Mesenchymal stem cell (in vitro differentiated cells and primary cell): ENCODE data around the gene ACOT8.
"Not testable (repeated sequence)": the region's sequence is repeated elsewhere in the genome, so short reads cannot be mapped to it uniquely, and the experiment has no call there.

ENCODE experiments used
- DNase-seq: peaks from one replicate; pipeline ENCODE4 v3.0.0-alpha.2; 2013
- H2AFZ ChIP-seq: one replicate; pipeline ENCODE4 v1.6.1; 2013; ENCODE audit warnings: low read depth, mild to moderate bottlenecking, control low read depth, inconsistent platforms, low read length, moderate library complexity
- H2AK5ac ChIP-seq: 2 replicates; pipeline ENCODE4 v1.6.1; 2013; ENCODE audit warnings: low read length, moderate library complexity, mild to moderate bottlenecking, inconsistent platforms; ENCODE audit not compliant: severe bottlenecking
- H2BK120ac ChIP-seq: one replicate; pipeline ENCODE4 v1.6.1; 2013; ENCODE audit warnings: low read depth, mild to moderate bottlenecking, inconsistent platforms, low read length, moderate library complexity
- H2BK12ac ChIP-seq, 2 experiments: one replicate each; pipeline ENCODE4 v1.6.1; 2013; ENCODE audit warnings: inconsistent platforms in 2 of 2, low read length in 2 of 2, mild to moderate bottlenecking in 2 of 2, moderate library complexity in 2 of 2, control low read depth in 1 of 2
- H2BK15ac ChIP-seq: one replicate; pipeline ENCODE4 v1.6.1; 2013; ENCODE audit warnings: mild to moderate bottlenecking, low read depth, inconsistent platforms; ENCODE audit not compliant: poor library complexity, severe bottlenecking
- H2BK5ac ChIP-seq: 2 replicates; pipeline ENCODE4 v1.6.1; 2013; ENCODE audit warnings: low read depth, mild to moderate bottlenecking, low read length, control low read depth, inconsistent platforms; ENCODE audit not compliant: poor library complexity, severe bottlenecking
- H3K14ac ChIP-seq, 2 experiments: one replicate each; pipeline ENCODE4 v1.6.1; 2013; ENCODE audit warnings: inconsistent platforms in 2 of 2, low read length in 2 of 2, control low read depth in 1 of 2, mild to moderate bottlenecking in 1 of 2, moderate library complexity in 1 of 2
- H3K18ac ChIP-seq, 2 experiments: one replicate each; pipeline ENCODE4 v1.6.1; 2013; ENCODE audit warnings: inconsistent platforms in 2 of 2, low read length in 2 of 2, control low read depth in 1 of 2, low read depth in 1 of 2, mild to moderate bottlenecking in 1 of 2
- H3K23ac ChIP-seq, 2 experiments: one replicate each; pipeline ENCODE4 v1.6.1; 2013; ENCODE audit warnings: inconsistent platforms in 2 of 2, low read length in 2 of 2, mild to moderate bottlenecking in 2 of 2, moderate library complexity in 2 of 2, control low read depth in 1 of 2
- H3K27ac ChIP-seq: 2 replicates; pipeline ENCODE4 v1.5.1; 2013; ENCODE audit warnings: mild to moderate bottlenecking, moderate library complexity, low read length, control low read depth, inconsistent platforms; ENCODE audit not compliant: poor library complexity, severe bottlenecking
- H3K27me3 ChIP-seq, 2 experiments: 2 replicates each; pipeline versions ENCODE4 v1.6.1 to v1.7.0; 2013; ENCODE audit warnings: low read length in 2 of 2, mild to moderate bottlenecking in 2 of 2, moderate library complexity in 2 of 2, control low read depth in 1 of 2, inconsistent platforms in 1 of 2; ENCODE audit not compliant: control insufficient read depth in 1 of 2, insufficient read depth in 1 of 2
- H3K36me3 ChIP-seq, 2 experiments: 2 replicates each; pipeline versions ENCODE4 v1.6.1 to v1.7.0; 2013; ENCODE audit warnings: low read length in 2 of 2, control low read depth in 1 of 2, inconsistent platforms in 1 of 2, low read depth in 1 of 2, mild to moderate bottlenecking in 1 of 2; ENCODE audit not compliant: insufficient read depth in 2 of 2, control insufficient read depth in 1 of 2
- H3K4ac ChIP-seq, 2 experiments: one replicate each; pipeline ENCODE4 v1.6.1; 2013; ENCODE audit warnings: inconsistent platforms in 2 of 2, low read length in 2 of 2, mild to moderate bottlenecking in 2 of 2, moderate library complexity in 2 of 2, control low read depth in 1 of 2, low read depth in 1 of 2
- H3K4me1 ChIP-seq: 2 replicates; pipeline ENCODE4 v1.6.1; 2013; ENCODE audit warnings: low read depth, low read length, control low read depth; ENCODE audit not compliant: control insufficient read depth, insufficient read depth
- H3K4me2 ChIP-seq: 2 replicates; pipeline ENCODE4 v1.6.1; 2013; ENCODE audit warnings: low read length, mild to moderate bottlenecking, inconsistent platforms; ENCODE audit not compliant: poor library complexity, severe bottlenecking
- H3K4me3 ChIP-seq, 2 experiments: 2 replicates each; pipeline versions ENCODE4 v1.5.1 to v1.7.0; 2013; ENCODE audit warnings: low read length in 2 of 2, mild to moderate bottlenecking in 2 of 2, control low read depth in 1 of 2, low read depth in 1 of 2; ENCODE audit not compliant: insufficient read depth in 1 of 2
- H3K79me1 ChIP-seq: replicated peaks from 2 replicates; pipeline ENCODE4 v1.6.1; 2013; ENCODE audit warnings: mild to moderate bottlenecking, control low read depth, low read length, inconsistent platforms; ENCODE audit not compliant: poor library complexity, severe bottlenecking
- H3K9ac ChIP-seq: 2 replicates; pipeline ENCODE4 v1.7.0; 2013; ENCODE audit warnings: mild to moderate bottlenecking, low read length, moderate library complexity
- H3K9me3 ChIP-seq: 2 replicates; pipeline ENCODE4 v1.7.0; 2013; ENCODE audit warnings: mild to moderate bottlenecking, low read length; ENCODE audit not compliant: control insufficient read depth
- H4K8ac ChIP-seq: one replicate; pipeline ENCODE4 v1.6.1; 2013; ENCODE audit warnings: inconsistent platforms, mild to moderate bottlenecking, low read length, moderate library complexity
- H4K91ac ChIP-seq: one replicate; pipeline ENCODE4 v1.6.1; 2013; ENCODE audit warnings: mild to moderate bottlenecking, low read length, inconsistent platforms
- WGBS: methylation state at CpG from one replicate; pipeline ENCODE4 v1.1.7; 2013; ENCODE audit warnings: mixed read lengths; 5-methylcytosine and 5-hydroxymethylcytosine counted together

The ACOT8 gene

GRCh38 chr20:45801851-45802250, 55.3 kb downstream of the ACOT8 start:
- no peak overlapping the region for H2AFZ ChIP-seq
- 95% methylated on average over 7 of the region's 7 CpGs for whole genome bisulfite sequencing
- no peaks in the 10 kb centered on the region for H3K9me3 ChIP-seq
- H3K27ac ChIP-seq, result no peak overlapping the region
- DNase-seq, result no peak
- peaks cover 12% of the 10 kb centered on the region for H3K79me1 ChIP-seq
- H4K91ac ChIP-seq, result no peak overlapping the region
- no peak overlapping the region for H2AK5ac ChIP-seq
- H3K18ac ChIP-seq, result no peak overlapping the region
- no peak overlapping the region for H3K4me3 ChIP-seq
- no peak overlapping the region for H3K14ac ChIP-seq
- peaks cover 42 to 69% of the 10 kb centered on the region in 2 experiments for H3K36me3 ChIP-seq
- H3K27me3 ChIP-seq, result no peaks in the 10 kb centered on the region
- no peak overlapping the region for H3K23ac ChIP-seq
- no peak overlapping the region for H2BK15ac ChIP-seq
- no peaks in the 10 kb centered on the region for H3K4me1 ChIP-seq
- H4K8ac ChIP-seq, result no peak overlapping the region
- no peak overlapping the region for H3K4me2 ChIP-seq
- no peak overlapping the region for H3K4ac ChIP-seq
- no peak overlapping the region for H2BK5ac ChIP-seq
- no peak overlapping the region for H2BK12ac ChIP-seq
- H2BK120ac ChIP-seq, result no peak overlapping the region
- H3K9ac ChIP-seq, result no peak overlapping the region

- no peak overlapping the region for H2BK12ac ChIP-seq
- peak overlapping the region; percentile 26 for H3K9ac ChIP-seq
- no peak overlapping the region for H2BK15ac ChIP-seq
- H3K27me3 ChIP-seq, result no peaks in the 10 kb centered on the region
- H3K79me1 ChIP-seq, result peaks cover 16% of the 10 kb centered on the region
- no peak overlapping the region for H3K4ac ChIP-seq
- H2AK5ac ChIP-seq, result no peak overlapping the region
- H2AFZ ChIP-seq, result no peak overlapping the region
- no peak overlapping the region for H3K4me3 ChIP-seq
- no peak overlapping the region for H2BK120ac ChIP-seq
- H3K36me3 ChIP-seq, result peaks cover 37 to 68% of the 10 kb centered on the region in 2 experiments
- 37% methylated on average over 4 of the region's 4 CpGs for WGBS
- no peaks in the 10 kb centered on the region for H3K4me1 ChIP-seq
- no peak overlapping the region for H4K91ac ChIP-seq
- no peak overlapping the region for H3K14ac ChIP-seq
- H3K23ac ChIP-seq, result no peak overlapping the region
- no peak overlapping the region for H3K4me2 ChIP-seq
- peak; percentile 69 for DNase-seq
- no peak overlapping the region for H2BK5ac ChIP-seq
- no peak overlapping the region for H3K18ac ChIP-seq
- no peak overlapping the region for H4K8ac ChIP-seq
- H3K27ac ChIP-seq, result no peak overlapping the region
- H3K9me3 ChIP-seq, result no peaks in the 10 kb centered on the region
Measured at GRCh38 chr20:45798935-45799642, 58.1 kb downstream of the ACOT8 start.

GRCh38 chr20:45797955-45798354, 59.2 kb downstream of the ACOT8 start:
- H2BK5ac ChIP-seq, DNase-seq, H3K4me3 ChIP-seq, H2BK15ac ChIP-seq, H3K4ac ChIP-seq, H2BK120ac ChIP-seq, H3K4me2 ChIP-seq, H3K27ac ChIP-seq, H3K23ac ChIP-seq, H2BK12ac ChIP-seq, H2AFZ ChIP-seq, H4K8ac ChIP-seq, H2AK5ac ChIP-seq, H3K27me3 ChIP-seq, H3K14ac ChIP-seq, H3K9me3 ChIP-seq, H3K4me1 ChIP-seq, H3K9ac ChIP-seq, H4K91ac ChIP-seq, H3K18ac ChIP-seq: not testable (repeated sequence)
- peaks cover 19% of the 10 kb centered on the region for H3K79me1 ChIP-seq
- WGBS, result 100% methylated on average over 2 of the region's 3 CpGs
- H3K36me3 ChIP-seq, result peaks cover 37 to 62% of the 10 kb centered on the region in 2 experiments

- H3K4ac ChIP-seq, result not testable (repeated sequence)
- no CpG with 5 or more reads among the region's 1 CpG for WGBS
Measured at GRCh38 chr20:45797510-45797909, 59.7 kb downstream of the ACOT8 start.

More at GRCh38 chr20:45797510-45797909, 59.7 kb downstream of the ACOT8 start:
- H3K14ac ChIP-seq, H3K27me3 ChIP-seq, H4K91ac ChIP-seq, H2AFZ ChIP-seq, H4K8ac ChIP-seq, H3K23ac ChIP-seq, H2BK5ac ChIP-seq, H2BK12ac ChIP-seq, H2BK120ac ChIP-seq, H3K4me3 ChIP-seq, H3K9me3 ChIP-seq, H3K18ac ChIP-seq, DNase-seq, H3K27ac ChIP-seq, H3K4me2 ChIP-seq, H2BK15ac ChIP-seq, H3K9ac ChIP-seq, H2AK5ac ChIP-seq, H3K4me1 ChIP-seq: not testable (repeated sequence)
- peaks cover 35 to 58% of the 10 kb centered on the region in 2 experiments for H3K36me3 ChIP-seq
- peaks cover 23% of the 10 kb centered on the region for H3K79me1 ChIP-seq
